Uterus (tissue), 4 donors: Measurements from ENCODE around the gene FAM8A1. TPM values are rescaled to one million over a fixed set of nuclear protein-coding genes. Genes with fewer than 3 reads are reported as not detected.

Source experiments
- DNase-seq, 2 donors: peaks; one replicate each; pipeline ENCODE4 v3.0.0-alpha.2; 2019 to 2020
- H3K27ac ChIP-seq, 2 donors: fragments of 200-600 bp; sonication (generic); 1 replicate in 1 of 2; 2 replicates in 1 of 2; pipeline ENCODE4 v1.5.1; 2016 to 2018
- H3K27me3 ChIP-seq, 2 donors: fragments of 200-600 bp; sonication (generic); one replicate each; pipeline ENCODE4 v1.5.1; 2018 to 2019; ENCODE audit warnings: control low read depth in 1 of 2
- H3K36me3 ChIP-seq, 2 donors: fragments of 200-600 bp; sonication (generic); one replicate each; pipeline ENCODE4 v1.5.1; 2019; ENCODE audit warnings: control low read depth in 1 of 2
- H3K4me1 ChIP-seq, 2 donors: fragments of 200-600 bp; sonication (generic); one replicate each; pipeline ENCODE4 v1.5.1; 2018 to 2019; ENCODE audit warnings: control low read depth in 1 of 2
- H3K4me3 ChIP-seq, 2 donors: fragments of 200-600 bp; sonication (generic); 1 replicate in 1 of 2; 2 replicates in 1 of 2; pipeline ENCODE4 v1.5.1; 2018 to 2019; ENCODE audit warnings: mild to moderate bottlenecking in 1 of 2
- H3K9me3 ChIP-seq, 2 donors: fragments of 200-600 bp; sonication (generic); one replicate each; pipeline ENCODE4 v1.5.1; 2019; ENCODE audit warnings: control low read depth in 1 of 2
- CTCF ChIP-seq, 4 experiments: fragments of 200-600 bp in 2 of 4; fragments of 450-650 bp in 2 of 4; sonication (generic) in 2 of 4; IDR thresholded peaks; one replicate each; pipeline ENCODE4 v1.5.1; 2016 to 2019; ENCODE audit warnings: antibody characterized with exemption in 4 of 4, mild to moderate bottlenecking in 2 of 4, moderate library complexity in 1 of 4
- POLR2A ChIP-seq, 2 donors: fragments of 450-650 bp; IDR thresholded peaks; one replicate each; pipeline ENCODE4 v1.6.1; 2016; ENCODE audit warnings: antibody characterized with exemption in 2 of 2, mild to moderate bottlenecking in 1 of 2, moderate library complexity in 1 of 2
- intact Hi-C: fragments of 100-400 bp; cut with DNase I; formaldehyde crosslinking; loops from one replicate; pipeline ENCODE4 v1.15.1; 2023; ENCODE audit warnings: low total_unique reads
- total RNA-seq, 4 donors: library from RNA; depleted of rRNA in 3 of 4; stranded (reverse); fragments of >200 nt in 3 of 4; gene quantifications; one replicate each; pipeline versions ENCODE4 v1.1.0 to v1.2.4, GENCODE V29; 2014 to 2023
- donor health status: DM: yes; HTN: yes; CAD: no.

FAM8A1 gene
- total RNA-seq, 4 donors from 2014 or later, result 25.9 to 69.3 (median 50.6) TPM

GRCh38 chr6:17629824-17630510 lies 29.9 kb downstream of the FAM8A1 start:
- H3K4me3 ChIP-seq, result no peak overlapping the region
- H3K4me1 ChIP-seq, result no peaks in the 10 kb centered on the region
- no peaks in the 10 kb centered on the region for H3K9me3 ChIP-seq
- H3K36me3 ChIP-seq, result no peaks in the 10 kb centered on the region
- intact Hi-C loops, result no loop called here
- DNase-seq, result no peak
- TF ChIP-seq CTCF (IDR thresholded peaks at IDR 0.05) (no peak), POLR2A (IDR thresholded peaks at IDR 0.05) (no peak)
- no peaks in the 10 kb centered on the region for H3K27me3 ChIP-seq
- H3K27ac ChIP-seq, result no peak overlapping the region

- Histone ChIP-seq H3K27me3 (no peaks in the 10 kb centered on the region), H3K27ac (no peak overlapping the region), H3K9me3 (no peaks in the 10 kb centered on the region), H3K36me3 (no peaks in the 10 kb centered on the region), H3K4me1 (no peaks in the 10 kb centered on the region), H3K4me3 (no peak overlapping the region)
- intact Hi-C loops, result no loop called here
- DNase-seq, result no peak
- no peak for TF ChIP-seq CTCF (IDR thresholded peaks at IDR 0.05)
- TF ChIP-seq POLR2A (IDR thresholded peaks at IDR 0.05), result no peak
These were observed 30.5 kb downstream of the FAM8A1 start for GRCh38 chr6:17630511-17631073.

- TF ChIP-seq CTCF (IDR thresholded peaks at IDR 0.05) (no peak), POLR2A (IDR thresholded peaks at IDR 0.05) (no peak)
- Histone ChIP-seq H3K4me1 (no peaks in the 10 kb centered on the region), H3K27me3 (no peaks in the 10 kb centered on the region), H3K4me3 (no peak overlapping the region), H3K27ac (no peak overlapping the region), H3K9me3 (no peaks in the 10 kb centered on the region), H3K36me3 (no peaks in the 10 kb centered on the region)
- intact Hi-C loops, result no loop called here
- DNase-seq, result no peak
These were observed 32.8 kb downstream of the FAM8A1 start for GRCh38 chr6:17632934-17633333.

GRCh38 chr6:17633465-17634188 lies 33.5 kb downstream of the FAM8A1 start:
- Histone ChIP-seq H3K27me3 (no peaks in the 10 kb centered on the region), H3K27ac (no peak overlapping the region), H3K4me3 (no peak overlapping the region), H3K9me3 (no peaks in the 10 kb centered on the region), H3K36me3 (no peaks in the 10 kb centered on the region), H3K4me1 (no peaks in the 10 kb centered on the region)
- intact Hi-C loops, result no loop called here
- TF ChIP-seq CTCF (IDR thresholded peaks at IDR 0.05) (no peak), POLR2A (IDR thresholded peaks at IDR 0.05) (no peak)
- DNase-seq, result no peak

GRCh38 chr6:17635568-17635967 lies 35.5 kb downstream of the FAM8A1 start:
- Histone ChIP-seq H3K27me3 (no peaks in the 10 kb centered on the region), H3K4me1 (no peaks in the 10 kb centered on the region), H3K9me3 (no peaks in the 10 kb centered on the region), H3K4me3 (no peak overlapping the region), H3K27ac (no peak overlapping the region), H3K36me3 (no peaks in the 10 kb centered on the region)
- TF ChIP-seq CTCF (IDR thresholded peaks at IDR 0.05) (no peak), POLR2A (IDR thresholded peaks at IDR 0.05) (no peak)
- intact Hi-C loops, result no loop called here
- no peak for DNase-seq
